Mesenteric fat pad (tissue), 1 donor: ENCODE data around the gene PIP4K2B. TPM values are rescaled to one million over a fixed set of nuclear protein-coding genes. Genes with fewer than 3 reads are reported as not detected.
A peak's percentile ranks its signal among the peaks of the same experiment; 100 is the strongest.

Experiments
- DNase-seq: peaks from one replicate; pipeline ENCODE4 v3.0.0-alpha.2; 2020; ENCODE audit warnings: low spot score
- total RNA-seq: library from RNA; stranded (reverse); fragmentation: NEBNext Ultra II Directional; extraction: Animal tissue kit (Norgen Biotek cat#: 25700); gene quantifications from one replicate; pipeline ENCODE4 v1.2.1, GENCODE V29; 2021
- donor health status: DM: yes; HTN: yes; CAD: no.

PIP4K2B gene
- total RNA-seq, 1 donor from 2014 or later, result 41.6 TPM

DNA sequence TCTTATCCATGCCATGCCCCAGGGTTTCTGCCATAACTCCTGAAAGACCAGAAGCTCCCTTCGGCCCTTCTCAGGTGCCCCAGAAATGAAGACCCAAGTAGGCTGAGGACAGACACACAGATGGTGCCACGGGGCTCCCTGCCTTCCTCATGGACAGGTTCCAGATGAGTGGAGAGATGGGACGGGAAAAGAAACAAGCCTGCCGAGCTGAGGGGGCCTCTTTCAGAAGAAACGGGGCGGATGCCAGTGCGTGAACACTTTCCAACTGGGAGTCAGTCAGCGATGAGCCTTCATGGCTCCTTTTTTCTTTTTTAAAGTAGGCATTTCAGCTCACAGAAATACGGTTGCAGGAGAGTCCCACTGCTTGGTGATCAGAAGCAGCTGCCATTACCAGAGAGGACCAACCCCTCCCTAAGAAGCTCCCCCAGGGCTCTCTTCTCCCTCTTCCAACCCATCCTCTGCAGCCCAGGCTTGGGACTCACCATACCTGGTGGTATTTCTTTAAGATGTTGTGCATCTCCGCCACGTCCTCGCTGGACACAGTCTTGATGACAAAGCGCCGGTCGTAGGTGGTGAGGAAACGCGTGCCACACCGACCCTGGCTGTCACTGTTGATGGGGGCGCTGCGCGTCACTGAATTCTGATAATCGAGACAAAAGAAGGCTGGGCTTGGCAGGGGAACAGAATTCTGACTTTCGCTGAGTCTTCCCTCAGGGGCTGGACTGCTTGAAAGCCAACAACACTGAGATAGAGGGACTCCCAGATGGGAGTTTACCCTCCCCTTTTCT is 19.2 kb downstream of the PIP4K2B start:
- DNase-seq, result no peak

DNA sequence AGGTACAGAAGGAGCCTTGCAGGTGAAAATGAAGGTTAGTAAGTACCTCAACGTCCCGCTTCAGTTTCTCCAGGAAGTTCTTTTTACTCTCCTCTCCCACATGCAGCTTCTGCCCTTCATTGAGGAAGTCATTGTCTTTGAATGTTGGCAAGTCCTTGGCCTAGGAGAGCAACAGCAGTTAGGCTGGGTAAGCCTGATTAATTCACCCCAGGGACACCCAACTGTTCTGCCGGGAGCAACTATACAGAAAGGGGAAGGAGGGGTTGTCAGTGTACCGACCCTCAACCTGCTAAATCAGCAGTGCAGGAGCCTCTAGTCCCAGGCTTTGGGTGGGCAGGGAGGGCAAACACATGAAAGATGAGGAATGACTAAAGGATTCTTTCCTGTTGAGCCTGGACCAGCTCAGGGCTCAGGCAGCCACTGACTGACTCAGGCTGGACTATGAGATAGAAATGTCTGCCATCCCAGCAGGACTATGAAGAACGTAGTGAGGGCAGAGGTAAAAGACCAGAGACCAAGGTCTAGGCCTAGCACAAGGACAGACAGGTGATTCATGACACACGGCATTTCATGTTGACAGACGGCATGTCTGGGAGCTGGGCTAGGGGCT is 21.6 kb downstream of the PIP4K2B start:
- no peak for DNase-seq

DNA sequence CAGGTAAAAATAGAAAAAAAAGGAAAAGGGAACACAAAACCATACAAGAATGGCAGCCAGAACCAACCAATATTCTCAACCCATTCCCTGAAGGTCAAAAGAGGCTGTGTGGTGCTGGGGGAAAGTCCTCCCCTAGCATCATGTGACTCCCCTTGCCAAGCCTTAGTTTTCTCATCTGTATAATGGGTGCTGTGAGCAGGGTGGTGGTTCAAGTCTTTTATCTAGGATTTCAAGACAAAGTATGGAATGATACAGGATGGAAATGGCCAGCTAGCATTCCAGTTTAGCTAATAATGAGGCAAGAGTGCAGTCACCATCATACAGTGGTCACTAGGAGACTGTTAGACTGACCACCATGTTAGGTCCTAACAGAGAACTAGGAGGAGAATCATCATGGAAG is 26.1 kb downstream of the PIP4K2B start:
- DNase-seq, result no peak

DNA sequence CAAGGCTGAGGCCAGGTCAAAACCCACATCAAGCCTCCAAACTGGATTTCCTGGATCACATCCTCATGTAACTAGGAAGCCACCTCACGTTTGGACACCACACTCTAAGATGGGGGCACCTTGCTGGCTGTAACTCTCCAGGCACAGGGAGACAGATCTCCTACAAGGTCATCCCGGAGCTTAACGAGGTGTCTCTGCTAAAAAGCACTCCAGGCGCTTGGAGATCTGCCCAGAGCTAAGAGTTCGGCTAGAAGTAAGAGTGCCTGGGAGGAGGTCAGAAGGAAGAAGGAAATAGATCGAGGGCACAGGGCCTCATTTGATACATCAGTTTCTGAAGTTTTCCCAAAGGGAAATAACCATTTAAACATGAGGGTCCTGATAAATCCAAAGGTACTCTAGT is 30.9 kb downstream of the PIP4K2B start:
- DNase-seq, result no peak

DNA sequence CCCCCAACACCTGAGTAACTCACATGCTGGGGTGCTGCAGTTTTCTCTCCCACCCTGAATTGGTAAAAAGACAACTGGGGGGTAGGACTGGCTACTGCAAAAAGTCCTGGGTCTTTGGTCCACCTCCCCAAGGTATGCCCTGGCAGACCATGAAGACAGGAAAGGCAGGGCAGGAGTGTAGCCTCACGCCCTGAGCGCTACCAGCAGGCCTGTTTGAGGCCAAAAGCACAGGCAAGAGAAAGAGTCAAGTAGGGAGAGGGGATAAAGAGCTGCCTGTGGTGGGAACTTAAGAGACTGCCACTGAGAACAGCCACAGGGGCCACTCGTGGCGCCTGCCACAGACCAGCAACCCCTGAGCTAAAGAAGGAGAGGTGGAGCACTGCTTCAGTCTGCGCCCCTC is 33.0 kb downstream of the PIP4K2B start:
- no peak for DNase-seq

DNA sequence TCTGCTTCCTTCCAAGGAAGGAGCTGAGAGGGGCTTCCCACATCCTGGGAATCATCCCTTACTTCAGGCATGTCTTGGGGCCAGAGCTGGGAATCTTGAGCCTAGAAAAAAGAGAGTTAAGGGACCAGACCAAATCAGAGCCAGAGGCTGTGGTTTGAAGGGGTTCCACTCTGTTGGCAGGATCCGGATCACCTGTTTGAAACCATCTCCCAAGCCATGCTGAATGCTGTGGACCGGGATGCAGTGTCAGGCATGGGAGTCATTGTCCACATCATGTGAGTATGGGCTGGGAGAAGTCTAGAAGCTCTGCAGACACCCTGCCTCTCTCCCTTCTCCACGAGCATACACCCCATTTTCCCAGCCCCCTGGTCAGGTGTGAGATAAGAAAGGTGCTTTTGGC is 37.1 kb downstream of the PIP4K2B start:
- DNase-seq, result no peak

DNA sequence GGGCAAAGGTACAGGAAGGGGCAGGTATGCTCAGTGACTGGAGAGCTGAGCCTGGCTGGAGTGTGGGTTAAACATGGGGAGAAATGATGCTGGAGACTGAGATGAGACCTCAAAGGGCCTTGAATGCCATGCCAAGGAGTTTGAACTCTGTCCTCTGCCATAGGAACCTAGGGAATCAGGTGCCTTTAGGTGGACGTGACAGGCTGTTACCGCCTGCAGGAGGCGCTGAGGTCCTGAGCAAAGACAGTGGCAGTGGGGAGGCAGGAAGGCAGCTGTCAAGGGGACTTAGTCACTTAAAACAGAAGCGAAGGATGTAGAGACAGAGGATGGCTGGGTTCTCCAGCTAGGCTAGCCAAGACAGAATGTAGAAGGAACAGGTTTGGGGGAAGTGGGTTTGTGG is 37.7 kb downstream of the PIP4K2B start:
- DNase-seq, result no peak

DNA sequence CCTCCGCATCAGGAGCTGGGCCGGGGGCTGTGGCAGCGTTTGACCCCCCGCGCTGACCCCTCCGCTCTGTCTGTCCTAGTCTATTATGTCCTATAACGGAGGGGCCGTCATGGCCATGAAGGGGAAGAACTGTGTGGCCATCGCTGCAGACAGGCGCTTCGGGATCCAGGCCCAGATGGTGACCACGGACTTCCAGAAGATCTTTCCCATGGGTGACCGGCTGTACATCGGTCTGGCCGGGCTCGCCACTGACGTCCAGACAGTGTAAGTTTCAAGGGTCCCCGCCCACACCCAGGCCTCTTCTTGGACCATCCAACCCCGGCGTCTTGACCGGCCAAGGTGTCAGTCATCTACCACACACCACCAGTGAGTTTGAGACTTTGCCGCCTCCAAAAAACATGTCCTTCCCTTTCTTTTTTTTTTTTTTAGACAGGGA is 46.3 kb downstream of the PIP4K2B start:
- no peak for DNase-seq

DNA sequence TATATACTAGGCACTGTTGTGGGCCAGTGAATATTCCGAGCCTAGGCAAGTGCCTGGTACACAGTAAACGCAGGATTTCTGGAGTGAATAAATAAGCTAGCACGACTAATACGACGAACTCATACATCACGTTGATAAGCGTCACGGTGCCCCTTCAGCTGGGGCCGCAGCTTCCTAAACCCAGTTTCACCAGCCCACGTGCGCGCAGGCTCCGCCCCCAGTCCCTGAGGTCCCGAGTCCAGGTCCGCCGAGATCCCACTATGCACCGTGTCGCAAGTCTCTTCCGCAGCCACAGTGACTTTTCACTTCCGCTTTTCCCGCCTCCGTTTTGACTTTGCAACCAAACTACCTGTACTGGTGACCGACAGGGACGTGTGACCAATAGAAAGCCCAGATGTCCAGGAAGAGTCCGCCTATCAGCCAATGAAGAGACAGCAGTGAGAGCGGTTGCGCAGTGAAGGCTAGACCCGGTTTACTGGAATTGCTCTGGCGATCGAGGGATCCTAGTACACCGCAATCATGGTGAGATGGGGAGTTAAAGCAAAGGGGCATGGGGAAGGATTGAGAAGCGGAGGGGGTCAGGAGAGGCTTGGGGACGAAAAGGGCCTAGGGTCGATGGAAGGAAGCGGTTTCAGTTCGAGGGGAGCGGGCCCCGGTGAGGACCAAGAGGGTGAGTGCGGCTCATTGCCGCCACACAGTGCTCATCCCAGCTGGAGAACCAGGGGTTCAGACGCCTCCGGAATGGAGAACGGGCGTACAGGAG is 46.9 kb downstream of the PIP4K2B start, which contains the start of gene PSMB3:
TSS of gene PSMB3 (plus strand) at position 434 of the 763 bp plus-strand sequence. CDS start at position 520, 86 bp downstream.
- DNase-seq, result peak; percentile 97

DNA sequence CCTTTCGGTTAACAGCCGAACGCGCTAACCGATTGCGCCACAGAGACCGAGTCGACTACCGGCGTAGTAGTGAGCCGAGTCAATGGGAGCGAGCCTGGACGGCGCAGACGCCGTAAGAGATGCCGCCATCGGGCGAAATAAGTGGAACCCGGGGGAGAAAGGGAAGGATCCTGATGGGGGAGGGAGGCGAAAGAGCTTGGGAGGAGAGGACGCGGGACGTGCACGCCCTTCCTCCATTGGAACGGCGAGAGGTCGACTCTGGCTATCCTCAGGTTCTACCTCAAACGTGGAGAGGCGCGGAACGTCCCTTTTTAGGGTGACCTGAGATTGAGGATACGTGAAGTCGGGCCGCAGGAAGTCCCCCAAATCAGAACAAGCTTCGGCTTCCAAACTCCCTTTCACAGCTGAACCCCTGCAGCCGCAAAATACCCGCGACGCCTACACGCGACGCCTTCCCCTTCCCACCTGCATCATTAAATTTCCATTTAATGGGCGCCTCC is 47.5 kb downstream of the PIP4K2B start:
- no peak for DNase-seq

DNA sequence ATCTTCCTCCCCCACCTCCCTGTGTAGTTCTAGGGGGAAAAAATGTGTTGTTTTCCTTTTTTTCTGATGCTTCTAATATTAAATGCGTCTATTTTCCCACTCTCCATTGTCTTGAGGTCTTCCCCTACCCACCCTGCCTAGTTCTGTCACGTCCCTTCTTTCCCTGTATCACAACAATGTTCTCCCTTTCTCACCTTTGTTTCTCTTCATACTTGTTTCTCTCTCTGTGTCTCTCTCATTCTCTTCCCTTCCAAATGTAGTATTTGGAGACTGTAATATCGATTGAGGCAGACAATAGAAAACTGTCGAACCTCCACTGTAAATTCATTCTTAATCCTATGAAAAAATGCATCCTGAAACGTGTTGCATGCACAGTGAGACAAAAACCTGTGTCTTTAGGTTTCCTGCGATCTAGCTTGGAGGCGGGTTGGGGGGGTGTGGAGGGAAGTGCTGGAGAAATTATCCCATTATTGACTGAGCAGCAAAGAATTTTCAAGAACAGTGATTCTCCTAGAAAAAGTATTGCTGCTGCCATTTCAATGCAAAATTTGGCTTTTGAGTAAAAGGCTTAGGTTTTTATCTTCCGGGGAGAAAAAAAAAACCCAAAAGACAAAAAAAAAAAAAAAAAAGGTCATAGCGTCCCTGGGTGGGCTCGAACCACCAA is 48.1 kb downstream of the PIP4K2B start:
- no peak for DNase-seq

DNA sequence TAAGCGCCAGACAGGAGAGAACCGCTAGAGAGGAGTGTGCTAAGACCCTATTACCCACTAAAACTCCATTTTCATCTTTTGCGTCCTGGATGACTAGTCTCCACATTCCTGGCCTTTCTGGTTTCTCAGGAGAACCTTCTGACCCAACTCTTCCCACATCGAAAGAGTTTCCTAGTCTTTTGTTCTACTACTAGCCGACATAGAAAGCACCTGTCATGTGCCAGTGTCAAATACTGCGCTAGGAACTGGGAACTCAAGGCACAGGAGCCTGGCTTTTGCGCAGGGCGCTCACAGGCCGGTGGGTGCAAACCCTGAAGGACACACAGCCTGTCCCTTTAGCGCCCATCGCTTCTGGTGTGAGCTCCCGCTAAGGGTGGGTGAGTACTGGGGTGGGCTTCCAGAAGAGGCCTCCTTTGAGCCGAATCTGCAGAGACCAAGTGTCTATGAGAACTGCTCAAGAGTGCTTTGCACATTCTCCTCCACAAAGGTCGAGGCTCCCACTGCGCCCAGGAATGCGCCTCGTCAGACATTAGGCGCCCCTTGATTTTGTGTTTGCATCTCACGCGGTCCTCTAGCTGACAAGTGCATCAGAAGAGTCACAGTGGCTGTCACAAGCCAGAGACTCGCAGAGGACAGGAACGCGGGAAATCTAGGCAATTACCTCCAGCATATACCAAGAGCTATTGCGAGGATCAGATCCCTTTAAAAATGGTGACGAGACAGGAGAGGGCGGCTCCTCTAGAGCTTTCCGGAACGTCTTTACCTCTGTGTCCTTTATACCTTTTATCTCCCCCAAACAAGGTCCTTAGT is 48.8 kb downstream of the PIP4K2B start:
- DNase-seq, result no peak

DNA sequence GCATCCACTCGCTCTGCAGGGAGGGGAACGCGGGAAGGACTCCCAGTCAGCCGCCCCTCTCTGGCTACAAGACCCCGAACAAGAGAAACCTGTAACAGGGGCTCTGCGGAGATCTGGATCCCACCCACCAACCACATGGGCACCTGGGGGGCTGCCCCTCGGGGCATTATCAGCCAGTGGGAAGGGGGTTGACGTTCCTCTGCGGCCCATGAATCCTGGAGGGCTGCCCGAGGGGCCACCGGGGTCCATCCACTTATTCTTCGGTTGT is 49.4 kb downstream of the PIP4K2B start:
- DNase-seq, result no peak

DNA sequence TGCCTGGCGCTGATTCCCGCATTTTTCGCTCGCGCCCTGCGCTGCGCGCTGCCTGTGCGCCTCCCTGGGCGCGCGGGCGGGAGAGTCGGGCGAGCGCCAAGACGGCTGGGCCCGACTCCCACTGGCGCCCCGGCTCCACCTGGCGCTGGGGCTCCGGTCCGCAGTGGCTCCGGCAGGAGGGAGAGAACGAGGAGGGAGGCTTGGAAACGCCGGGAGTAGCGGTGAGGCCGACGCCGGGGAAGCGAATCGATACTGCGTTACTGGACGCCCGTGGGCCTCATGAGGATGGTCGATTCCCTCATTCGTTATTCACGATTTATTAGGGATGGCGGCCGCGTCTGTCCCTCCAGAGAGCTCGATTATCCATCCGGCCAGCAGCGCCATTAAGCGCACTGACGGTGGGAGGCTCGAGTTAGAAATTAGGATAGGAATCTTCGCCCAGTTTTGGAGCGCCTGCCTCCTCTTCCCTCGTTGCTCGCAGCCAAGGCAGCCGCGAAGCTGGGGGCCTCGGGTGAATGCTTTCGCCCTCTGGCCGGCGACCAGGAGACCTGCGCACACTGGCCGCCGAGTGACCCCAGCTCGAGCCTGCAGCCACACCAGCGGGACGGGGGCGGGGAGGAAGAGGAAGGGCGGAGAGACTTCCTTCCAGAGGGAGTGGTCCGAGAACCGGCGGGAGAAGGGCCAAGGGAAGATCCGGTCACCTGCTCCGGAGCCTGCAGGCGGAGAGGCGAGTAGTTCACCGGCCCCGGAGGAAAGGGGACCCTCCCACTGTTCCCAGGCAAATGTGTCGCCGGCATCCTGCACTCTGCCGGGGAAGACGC is 49.9 kb downstream of the PIP4K2B start:
- peak; percentile 95 for DNase-seq

DNA sequence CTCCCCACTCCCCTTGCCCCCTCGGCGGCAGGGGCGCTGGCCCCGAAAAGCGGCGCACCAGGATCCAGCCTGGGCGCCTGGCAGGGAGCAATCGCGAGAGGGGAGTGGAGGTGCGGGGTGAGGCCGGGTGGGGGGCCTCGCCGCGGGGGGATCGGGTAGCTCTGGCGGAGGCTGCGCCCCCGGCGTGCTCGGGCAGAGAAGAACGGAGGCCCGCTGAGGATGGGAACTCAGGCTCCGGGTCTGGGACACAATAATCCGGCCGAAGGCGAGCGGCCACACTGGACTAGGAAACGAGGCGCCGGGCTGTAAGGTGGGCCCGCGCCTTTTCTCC is 50.5 kb downstream of the PIP4K2B start:
- DNase-seq, result no peak

DNA sequence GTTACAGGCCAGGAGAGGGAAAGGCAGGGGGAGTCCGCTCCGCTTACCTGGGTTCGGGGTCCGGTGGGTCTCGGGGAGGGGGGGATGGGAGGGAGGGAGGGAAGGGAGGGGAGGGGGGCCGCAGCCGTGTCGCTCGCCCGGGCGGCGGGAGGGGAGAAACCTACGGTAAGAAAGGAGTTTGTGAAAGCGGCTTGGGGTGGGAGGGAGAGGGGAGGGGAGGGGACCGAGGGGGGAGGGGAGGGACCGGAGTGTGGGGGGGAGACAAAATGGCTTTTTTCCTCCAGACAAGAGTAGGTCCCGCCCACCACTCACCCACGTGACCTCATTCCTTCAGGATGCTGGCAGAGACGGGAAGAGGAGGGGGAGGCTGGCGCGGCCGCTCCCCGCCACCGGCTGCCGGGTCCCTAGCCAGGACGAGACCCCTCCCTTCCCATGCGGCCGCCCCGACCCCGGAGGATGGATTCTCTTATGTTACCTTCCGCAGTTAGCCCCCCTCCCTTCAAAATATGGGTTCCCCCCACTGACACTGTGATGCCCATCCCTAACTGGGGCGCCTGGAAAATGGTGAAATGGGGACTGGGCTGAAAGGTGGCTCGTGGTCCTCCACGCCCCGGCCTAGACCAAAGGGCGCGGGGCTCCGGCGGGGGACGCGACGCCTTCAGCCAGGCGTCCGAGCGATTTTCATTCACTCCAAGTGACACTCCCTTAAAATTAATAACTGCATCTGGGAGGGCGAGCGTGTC is 51.0 kb downstream of the PIP4K2B start, which contains the start of gene PCGF2:
TSS of gene PCGF2 (minus strand) at position 188 of the 743 bp plus-strand sequence. CDS start 7,934 bp downstream, outside the sequence.
- DNase-seq, result no peak

DNA sequence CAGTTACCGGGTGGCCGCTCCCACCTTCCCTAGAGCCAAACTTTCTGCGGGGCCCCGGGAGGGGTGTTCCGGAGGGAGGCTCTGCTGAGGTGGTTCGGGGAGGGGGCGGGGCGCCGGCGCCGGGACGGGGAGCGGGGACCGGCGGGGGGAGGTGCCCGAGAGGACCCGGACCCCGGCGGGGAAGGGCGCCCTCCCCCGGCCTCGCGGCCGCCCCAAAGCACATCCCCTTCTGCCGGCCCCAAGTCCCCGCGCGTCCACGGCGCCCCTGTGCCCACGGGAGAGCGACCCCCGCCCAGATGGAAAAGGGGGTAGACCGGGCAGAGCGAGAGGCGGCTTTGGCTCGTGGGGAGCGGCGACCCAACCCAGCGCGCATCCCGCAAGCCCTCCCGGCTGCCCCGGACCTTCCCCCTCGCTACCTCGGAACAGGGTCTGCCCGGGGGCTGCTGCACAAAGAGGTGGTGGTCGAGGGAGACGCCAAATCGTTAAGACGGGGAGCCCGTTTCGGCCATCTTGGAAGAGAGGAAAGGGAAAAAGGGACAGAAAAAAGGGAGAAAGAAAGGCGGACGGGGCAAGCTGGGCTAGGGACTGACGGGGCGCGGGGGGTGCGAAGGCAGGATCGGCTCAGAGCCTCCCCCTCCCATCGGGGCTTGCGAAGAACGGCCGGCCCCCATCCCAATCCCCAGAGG is 51.8 kb downstream of the PIP4K2B start:
- no peak for DNase-seq

DNA sequence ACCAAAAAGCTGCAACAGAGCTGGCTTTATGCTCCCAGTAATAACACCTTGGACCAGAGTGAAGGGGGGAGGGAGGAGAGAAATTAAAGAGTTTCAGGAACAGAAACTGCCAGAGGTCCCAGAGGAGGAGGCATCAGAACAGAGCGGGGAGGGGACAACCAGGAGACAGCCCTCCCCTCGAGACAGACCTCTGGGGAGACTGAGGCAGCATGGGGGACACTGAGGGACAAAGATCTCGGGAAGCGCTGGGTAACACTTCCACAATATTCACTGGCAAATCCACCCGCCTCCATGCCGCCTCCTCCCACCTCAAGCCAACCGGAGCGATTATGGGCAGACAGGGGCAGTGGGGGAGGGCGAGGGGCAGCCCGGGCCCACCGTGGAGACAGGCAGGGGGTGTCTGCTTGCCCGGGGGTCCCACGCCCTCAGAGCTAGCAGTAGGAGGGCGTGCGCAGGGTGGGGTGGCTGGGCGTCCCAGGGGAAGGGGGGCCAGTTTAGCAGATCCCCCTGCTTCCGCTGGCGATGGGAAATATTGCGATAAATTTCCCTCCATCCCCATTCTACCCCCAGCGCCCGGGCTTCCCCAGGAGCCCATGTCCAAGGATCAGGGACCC is 52.4 kb downstream of the PIP4K2B start:
- DNase-seq, result no peak
